Caco-2 (cell line): ENCODE results near the gene SPAG17. TPM values are rescaled to one million over a fixed set of nuclear protein-coding genes. Genes with fewer than 3 reads are reported as not detected.

Source experiments
- BruUV-seq: library from RNA; stranded (reverse); fragments of 400-500 nt; replicated peaks from 2 replicates; lab custom pipeline; 2021; lab: Mats Ljungman, UMichigan
- CTCF ChIA-PET: fragments of 300-600 bp; sonication (Branson Sonifier 250); formaldehyde crosslinking; loops from one replicate; lab custom pipeline; 2022; ENCODE audit warnings: antibody characterized with exemption; lab: Charles Lee
- POLR2A ChIA-PET: fragments of 300-600 bp; sonication (Branson Sonifier 250); formaldehyde crosslinking; loops from one replicate; lab custom pipeline; 2022; ENCODE audit warnings: antibody characterized with exemption; lab: Charles Lee
- DNase-seq, 2 experiments: peaks; one replicate each; pipeline versions ENCODE4 v3.0.0 to v3.0.0-alpha.2; 2020 to 2022
- H3K27me3 ChIP-seq: replicated peaks from 2 replicates; pipeline ENCODE4 v1.6.0; 2011; ENCODE audit warnings: low read length; ENCODE audit not compliant: control insufficient read depth, insufficient read depth
- H3K36me3 ChIP-seq: 2 replicates; pipeline ENCODE4 v1.5.1; 2011; ENCODE audit warnings: low read length; ENCODE audit not compliant: control insufficient read depth, insufficient read depth
- H3K4me1 ChIP-seq: fragments of 250-450 bp; sonication (Bioruptor Pico); 2 replicates; pipeline ENCODE4 v1.5.1; 2020; ENCODE audit warnings: mild to moderate bottlenecking
- H3K4me3 ChIP-seq: 2 replicates; pipeline ENCODE4 v1.5.1; 2011; ENCODE audit warnings: low read depth, mild to moderate bottlenecking, control low read depth, low read length
- H3K9me3 ChIP-seq: fragments of 250-450 bp; sonication (Bioruptor Pico); 2 replicates; pipeline ENCODE4 v1.5.1; 2020; ENCODE audit warnings: mild to moderate bottlenecking, moderate library complexity
- H3K27ac Mint-ChIP-seq: one replicate; pipeline ENCODE4 v1.8.0; 2022; ENCODE audit warnings: mixed read lengths; ENCODE audit not compliant: unreplicated experiment
- H3K27me3 Mint-ChIP-seq: one replicate; pipeline ENCODE4 v1.8.0; 2022; ENCODE audit warnings: mixed read lengths; ENCODE audit not compliant: insufficient read depth, unreplicated experiment
- H3K36me3 Mint-ChIP-seq: one replicate; pipeline ENCODE4 v1.8.0; 2022; ENCODE audit warnings: mild to moderate bottlenecking, mixed read lengths; ENCODE audit not compliant: insufficient read depth, unreplicated experiment
- H3K4me1 Mint-ChIP-seq: one replicate; pipeline ENCODE4 v1.8.0; 2022; ENCODE audit warnings: low read depth, mixed read lengths; ENCODE audit not compliant: unreplicated experiment
- H3K4me3 Mint-ChIP-seq: one replicate; pipeline ENCODE4 v1.8.0; 2022; ENCODE audit warnings: mild to moderate bottlenecking, moderate library complexity, mixed read lengths; ENCODE audit not compliant: unreplicated experiment
- H3K9me3 Mint-ChIP-seq: one replicate; pipeline ENCODE4 v1.8.0; 2022; ENCODE audit warnings: mixed read lengths; ENCODE audit not compliant: unreplicated experiment
- CTCF ChIP-seq, 2 experiments: fragments of 200-600 bp in 1 of 2; IDR thresholded peaks; 1 replicate in 1 of 2; 2 replicates in 1 of 2; pipeline versions ENCODE4 v1.5.1 to v1.8.0; 2011 to 2022; ENCODE audit warnings: antibody characterized with exemption in 1 of 2, control low read depth in 1 of 2, inconsistent platforms in 1 of 2, low read depth in 1 of 2, low read length in 1 of 2, mild to moderate bottlenecking in 1 of 2, moderate library complexity in 1 of 2; ENCODE audit not compliant: insufficient read depth in 1 of 2, severe bottlenecking in 1 of 2, unreplicated experiment in 1 of 2
- intact Hi-C: fragments of 100-400 bp; cut with micrococcal nuclease; formaldehyde crosslinking; loops from one replicate; pipeline ENCODE4 v1.10.0; 2022; ENCODE audit not compliant: unreplicated experiment
- total RNA-seq: library from RNA; stranded (reverse); gene quantifications from 2 replicates; pipeline ENCODE4 v1.2.3, GENCODE V29; 2022

The SPAG17 gene
- total RNA-seq, 1 experiment from 2014 or later = not detected

- no peaks in the 10 kb centered on the region for H3K9me3 Mint-ChIP-seq
- no peaks in the 10 kb centered on the region for H3K9me3 ChIP-seq
- H3K27me3 ChIP-seq = no peaks in the 10 kb centered on the region
- BruUV-seq = no TSS peak
- H3K4me3 ChIP-seq = no peak overlapping the region
- DNase-seq = no peak
- intact Hi-C loops = no loop called here
- H3K27me3 Mint-ChIP-seq = no peaks in the 10 kb centered on the region
- no peak overlapping the region for H3K4me3 Mint-ChIP-seq
- H3K36me3 Mint-ChIP-seq = peaks cover 6% of the 10 kb centered on the region
- no peak for TF ChIP-seq CTCF (IDR thresholded peaks at IDR 0.05; ENCODE audit: insufficient read depth in 1 of 2, low read depth in 1 of 2, low read length in 1 of 2, severe bottlenecking in 1 of 2, unreplicated experiment in 1 of 2)
- no peaks in the 10 kb centered on the region for H3K4me1 ChIP-seq
- H3K36me3 ChIP-seq = no peaks in the 10 kb centered on the region
- ChIA-PET POLR2A (no interaction called here), CTCF (no interaction called here)
- no peak overlapping the region for H3K27ac Mint-ChIP-seq
- no peaks in the 10 kb centered on the region for H3K4me1 Mint-ChIP-seq
These were observed 263.0 kb downstream of the SPAG17 start for GRCh38 chr1:117921991-117922390.

GRCh38 chr1:117919376-117919775, 265.7 kb downstream of the SPAG17 start:
- no peaks in the 10 kb centered on the region for H3K9me3 ChIP-seq
- H3K4me1 ChIP-seq = no peaks in the 10 kb centered on the region
- no peak for DNase-seq
- Mint-ChIP-seq H3K27ac (no peak overlapping the region), H3K27me3 (no peaks in the 10 kb centered on the region), H3K36me3 (peaks cover 23% of the 10 kb centered on the region), H3K4me3 (no peak overlapping the region), H3K9me3 (no peaks in the 10 kb centered on the region), H3K4me1 (no peaks in the 10 kb centered on the region)
- no peaks in the 10 kb centered on the region for H3K36me3 ChIP-seq
- no TSS peak for BruUV-seq
- TF ChIP-seq CTCF (IDR thresholded peaks at IDR 0.05; ENCODE audit: insufficient read depth in 1 of 2, low read depth in 1 of 2, low read length in 1 of 2, severe bottlenecking in 1 of 2, unreplicated experiment in 1 of 2) = no peak
- ChIA-PET CTCF (no interaction called here), POLR2A (no interaction called here)
- intact Hi-C loops = no loop called here
- no peaks in the 10 kb centered on the region for H3K27me3 ChIP-seq
- no peak overlapping the region for H3K4me3 ChIP-seq

GRCh38 chr1:117911051-117911450, 274.0 kb downstream of the SPAG17 start:
- POLR2A ChIA-PET = no interaction called here
- CTCF ChIA-PET = no interaction called here
- intact Hi-C loops = no loop called here

More at GRCh38 chr1:117911051-117911450, 274.0 kb downstream of the SPAG17 start:
- Mint-ChIP-seq H3K27me3 (no peaks in the 10 kb centered on the region), H3K4me1 (no peaks in the 10 kb centered on the region), H3K36me3 (peaks cover 24% of the 10 kb centered on the region), H3K4me3 (no peak overlapping the region), H3K27ac (no peak overlapping the region), H3K9me3 (no peaks in the 10 kb centered on the region)
- Histone ChIP-seq H3K4me1 (no peaks in the 10 kb centered on the region), H3K27me3 (no peaks in the 10 kb centered on the region), H3K9me3 (no peaks in the 10 kb centered on the region), H3K36me3 (no peaks in the 10 kb centered on the region; the same call in 1 of the 2 replicates), H3K4me3 (no peak overlapping the region)
- no peak for TF ChIP-seq CTCF (IDR thresholded peaks at IDR 0.05; ENCODE audit: insufficient read depth in 1 of 2, low read depth in 1 of 2, low read length in 1 of 2, severe bottlenecking in 1 of 2, unreplicated experiment in 1 of 2)
- no TSS peak for BruUV-seq
- no peak for DNase-seq
